ENCODE data around the gene CASP2.

CASP2 gene

DNA sequence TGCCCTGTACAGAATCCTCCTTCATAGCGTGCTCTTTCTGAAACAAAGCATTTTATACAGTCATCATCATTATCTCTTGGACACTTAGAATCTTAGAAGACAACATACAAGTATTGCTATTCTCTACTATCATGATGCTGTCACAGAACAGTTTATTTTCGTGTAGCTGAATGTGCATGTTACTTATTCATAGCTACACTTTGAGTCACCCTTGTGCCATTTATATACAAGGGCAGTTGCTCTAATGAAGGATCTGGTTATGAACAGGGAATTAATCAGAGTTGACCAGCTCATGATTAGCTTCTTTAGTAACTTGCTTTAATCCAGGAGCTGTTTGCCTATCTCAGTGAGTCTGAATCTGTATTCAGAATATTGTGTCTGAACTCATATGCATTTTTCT, 11.2 kb downstream of the CASP2 start:
- no peak for DNase-seq

GRCh38 chr7:143299840-143300239, 11.7 kb downstream of the CASP2 start:
- DNase-seq: no peak

- DNase-seq: no peak
These were observed 13.1 kb downstream of the CASP2 start for GRCh38 chr7:143300959-143301935.

GRCh38 chr7:143303733-143304132, 15.6 kb downstream of the CASP2 start:
- DNase-seq: no peak

- DNase-seq: no peak
These were observed 16.8 kb downstream of the CASP2 start for GRCh38 chr7:143304938-143305337.

GRCh38 chr7:143305423-143306070, 17.4 kb downstream of the CASP2 start:
- DNase-seq: peak; percentile 34

GRCh38 chr7:143308632-143309031, 20.5 kb downstream of the CASP2 start:
- no peak for DNase-seq

DNA sequence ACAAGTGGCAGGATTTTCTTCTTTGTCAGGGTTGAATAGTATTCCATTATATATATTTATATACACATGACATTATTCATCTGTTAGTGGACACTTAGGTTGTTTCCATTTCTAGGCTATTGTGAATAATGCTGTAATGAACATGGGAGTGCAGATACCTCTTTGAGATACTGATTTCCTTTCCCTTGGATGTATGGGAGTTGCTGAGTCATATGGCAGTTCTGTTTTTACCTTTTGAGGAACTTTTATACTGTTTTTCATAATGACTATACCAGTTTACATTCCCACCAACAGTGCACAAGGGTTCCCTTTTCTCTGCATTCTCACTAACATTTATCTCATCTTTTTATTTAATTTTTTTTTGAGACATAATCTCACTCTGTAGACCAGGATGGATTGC, 26.0 kb downstream of the CASP2 start:
- no peak for DNase-seq

GRCh38 chr7:143315776-143316175, 27.6 kb downstream of the CASP2 start, which contains the start of gene CLCN1:
CLCN1 (plus strand) TSS chr7:143316111; CDS start chr7:143316213, 102 bp downstream.
- no peak for DNase-seq

DNA sequence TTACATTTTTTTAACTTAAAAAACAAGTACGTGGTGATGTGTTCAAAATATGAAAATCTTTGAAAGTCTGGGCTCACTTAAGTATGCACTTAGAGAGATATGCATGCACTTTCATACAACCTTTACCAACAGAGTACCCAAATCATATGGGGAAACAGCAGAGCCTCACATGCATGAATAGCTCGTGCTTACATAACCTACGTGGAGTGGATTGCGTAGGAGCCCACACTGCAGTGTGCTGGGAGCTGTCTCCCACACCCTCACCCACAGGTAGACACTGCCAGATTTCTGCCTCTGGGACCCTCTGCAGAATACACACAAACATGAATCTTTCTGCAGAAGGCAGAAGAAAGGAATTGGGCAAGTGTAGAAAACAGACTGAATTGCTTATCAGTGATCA, 28.3 kb downstream of the CASP2 start:
- DNase-seq: no peak

- DNase-seq: no peak
These were observed 30.5 kb downstream of the CASP2 start for GRCh38 chr7:143318661-143319060.

GRCh38 chr7:143320620-143321019, 32.5 kb downstream of the CASP2 start:
- no peak for DNase-seq

DNA sequence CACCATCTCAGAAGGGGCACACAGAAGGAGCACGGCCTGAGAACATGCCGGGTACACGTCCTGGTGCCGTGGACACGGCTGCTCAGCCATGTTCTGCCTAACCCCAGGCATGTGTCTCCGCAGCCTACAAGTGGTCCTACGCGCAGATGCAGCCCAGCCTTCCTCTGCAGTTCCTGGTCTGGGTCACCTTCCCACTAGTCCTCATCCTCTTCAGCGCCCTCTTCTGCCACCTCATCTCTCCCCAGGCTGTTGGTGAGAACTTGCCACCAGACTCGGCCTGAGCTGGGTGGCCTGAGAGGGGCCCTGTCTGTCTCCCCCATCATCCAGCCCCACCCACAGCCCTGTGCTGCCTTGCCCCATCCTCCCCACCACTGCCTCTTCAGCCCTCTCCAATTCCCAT, 33.1 kb downstream of the CASP2 start:
- no peak for DNase-seq

DNA sequence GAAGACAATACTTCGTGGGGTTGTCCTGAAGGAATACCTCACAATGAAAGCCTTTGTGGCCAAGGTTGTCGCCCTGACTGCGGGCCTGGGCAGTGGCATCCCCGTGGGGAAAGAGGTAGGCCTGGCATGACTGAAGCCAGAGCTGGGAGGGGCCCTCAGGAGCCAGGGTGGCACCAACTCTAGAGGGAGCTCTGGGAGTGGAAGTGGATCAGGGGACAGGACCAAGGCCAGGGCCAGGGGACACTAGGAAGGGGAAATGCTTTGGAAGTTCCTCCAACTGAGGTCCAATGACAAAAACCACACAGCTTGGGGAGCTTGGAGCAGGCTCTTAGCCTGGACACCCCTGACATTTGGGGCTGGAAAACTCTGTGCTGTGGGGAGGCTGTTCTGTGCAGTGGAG, 33.6 kb downstream of the CASP2 start:
- DNase-seq: no peak

DNA sequence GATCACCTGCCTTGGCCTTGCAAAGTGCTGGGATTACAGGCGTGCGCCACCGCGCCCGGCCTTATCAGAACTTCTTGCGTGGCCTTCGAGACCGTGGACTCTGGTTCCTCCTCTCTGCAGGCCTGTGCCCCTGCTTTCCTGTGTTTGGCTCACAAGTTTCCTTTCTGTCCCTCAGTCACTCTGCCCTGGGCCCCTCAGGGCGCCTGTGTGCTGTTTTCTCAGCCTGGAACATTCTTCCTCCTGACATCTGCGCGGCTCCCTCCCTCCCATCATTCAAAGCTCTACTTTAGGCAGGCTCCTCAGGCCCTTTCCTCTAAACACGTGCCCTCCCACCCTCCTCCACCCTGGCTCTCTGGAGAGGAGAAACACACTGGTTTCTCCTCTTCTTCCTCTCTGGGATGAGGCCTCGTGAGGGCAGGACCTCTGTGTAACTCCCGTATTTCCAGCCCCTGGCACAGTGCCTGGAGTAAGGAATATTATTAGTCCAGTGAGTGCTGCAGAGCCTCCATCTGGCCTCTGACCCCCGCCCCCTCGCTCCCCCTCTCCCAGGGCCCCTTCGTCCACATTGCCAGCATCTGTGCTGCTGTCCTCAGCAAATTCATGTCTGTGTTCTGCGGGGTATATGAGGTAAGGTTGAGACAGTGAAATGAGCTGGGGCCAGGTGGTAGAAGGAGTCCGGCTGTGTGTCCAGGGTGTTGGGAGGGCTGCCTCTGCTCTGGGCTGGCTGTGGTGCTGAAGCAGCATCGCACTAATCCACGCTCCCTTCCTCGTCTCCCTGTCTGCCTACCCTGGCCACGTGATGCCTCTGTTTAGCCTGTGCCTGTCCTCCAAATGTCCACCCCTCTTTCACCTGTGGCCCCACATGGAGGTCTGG, 34.8 kb downstream of the CASP2 start:
- no peak for DNase-seq

GRCh38 chr7:143323653-143324052, 35.5 kb downstream of the CASP2 start:
- DNase-seq: no peak

DNA sequence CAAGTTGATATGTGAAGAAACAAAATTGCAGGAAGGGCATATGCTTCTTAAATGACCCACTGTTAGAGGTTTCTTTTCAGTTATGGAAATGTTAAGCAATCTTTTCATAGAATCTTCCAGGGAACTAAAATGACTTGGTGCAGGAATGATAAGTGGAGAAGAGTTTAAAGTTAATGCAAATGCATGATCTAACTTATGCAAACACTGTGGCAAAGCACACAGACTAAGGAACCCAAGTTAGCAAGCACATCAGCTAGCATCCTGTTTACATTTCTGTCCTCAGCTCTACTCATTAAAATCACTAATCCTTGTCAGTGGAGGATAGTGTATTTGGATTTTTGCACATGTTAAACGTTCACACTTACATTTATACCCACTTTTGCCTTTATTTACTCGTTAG, 37.1 kb downstream of the CASP2 start:
- DNase-seq: peak; percentile 73

DNA sequence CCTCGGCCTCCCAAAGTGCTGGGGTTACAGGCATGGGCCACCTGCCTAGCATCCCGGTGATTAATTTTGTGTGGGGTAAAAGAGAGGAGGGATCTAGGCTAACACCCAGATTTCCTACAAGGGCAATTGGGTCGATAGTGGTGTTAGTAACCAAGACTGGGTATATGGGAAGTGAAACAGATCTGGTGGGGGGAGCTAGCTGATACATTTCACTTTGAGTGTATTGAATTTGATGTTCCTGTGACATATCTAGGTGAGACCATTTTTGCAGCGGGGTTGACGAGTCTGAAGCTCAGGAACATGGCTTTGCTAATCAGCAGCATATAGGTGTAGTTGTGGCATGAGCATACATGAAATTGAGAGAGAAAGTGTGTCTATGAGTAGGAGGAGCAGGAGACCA, 39.8 kb downstream of the CASP2 start:
- DNase-seq: no peak

DNA sequence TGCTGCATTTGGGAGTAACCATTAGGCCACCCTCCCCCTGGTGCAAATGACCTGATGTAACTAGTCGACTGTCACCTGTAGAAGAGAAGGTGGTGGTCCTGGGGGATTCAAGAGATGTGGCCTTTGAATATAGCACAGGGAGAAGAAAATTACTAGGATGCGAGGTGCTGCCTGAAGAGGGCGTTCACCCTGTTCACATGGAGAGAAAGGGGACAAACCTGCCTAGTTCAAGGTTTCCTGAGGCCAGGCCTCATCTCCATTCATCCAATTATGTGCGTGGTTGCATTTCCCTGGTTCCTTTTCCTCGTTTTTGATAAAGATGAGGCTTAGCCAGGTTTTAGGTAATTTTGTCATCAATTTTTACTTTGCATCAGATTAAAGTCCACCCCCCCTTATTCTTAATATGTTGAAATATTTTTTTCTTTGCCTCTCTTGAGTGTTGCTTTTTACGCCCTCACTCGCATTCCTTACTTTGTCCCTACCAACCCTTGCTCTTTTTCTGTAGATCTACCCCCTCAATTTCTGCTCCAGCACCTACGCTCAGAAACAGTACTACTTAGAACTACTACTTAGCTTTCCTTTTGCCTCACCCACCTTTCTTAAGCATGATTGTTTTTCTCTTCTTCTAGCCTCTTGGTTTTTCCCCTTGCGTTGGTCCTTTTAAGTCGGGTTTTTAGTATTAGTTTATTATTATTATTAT, 41.5 kb downstream of the CASP2 start:
- no peak for DNase-seq

DNA sequence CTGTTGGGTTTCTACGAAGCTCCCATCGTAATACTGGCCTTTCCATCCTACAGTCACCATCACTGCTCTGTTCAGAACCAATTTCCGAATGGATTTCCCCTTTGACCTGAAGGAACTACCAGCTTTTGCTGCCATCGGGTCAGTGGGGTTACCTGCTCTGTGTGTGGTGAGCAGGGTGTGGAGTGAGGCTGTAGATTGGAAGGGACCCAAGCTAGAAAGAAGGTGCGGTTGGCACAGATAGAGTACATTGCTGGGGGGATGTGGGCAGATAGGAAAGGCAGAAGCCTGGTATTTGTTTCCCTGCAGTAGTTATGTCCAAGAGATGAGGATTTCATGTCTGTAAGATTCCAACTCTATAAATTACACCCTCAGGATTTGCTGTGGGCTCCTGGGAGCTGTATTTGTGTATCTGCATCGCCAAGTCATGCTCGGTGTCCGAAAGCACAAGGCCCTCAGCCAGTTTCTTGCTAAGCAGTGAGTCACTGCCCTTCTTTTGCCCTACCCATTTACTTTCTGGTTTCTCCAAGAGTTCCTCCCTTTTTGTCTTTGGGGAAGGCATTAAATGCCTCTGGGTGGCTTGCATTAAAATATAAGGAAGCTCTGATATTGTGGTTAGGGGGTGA, 43.1 kb downstream of the CASP2 start:
- DNase-seq: no peak

GRCh38 chr7:143334244-143334643, 46.1 kb downstream of the CASP2 start:
- no peak for DNase-seq

GRCh38 chr7:143337216-143337615, 49.1 kb downstream of the CASP2 start:
- no peak for DNase-seq

All from NCI-H526 treated with DMSO at 0.1 percent for 48 hours (cell line).